ENCODE measurements around the gene YBX2. TPM values are rescaled to one million over a fixed set of nuclear protein-coding genes. Genes with fewer than 3 reads are reported as not detected.

The YBX2 gene
- total RNA-seq, 4 donors from 2014 or later = 1.9 to 9.7 (median 4.0) TPM

- Histone ChIP-seq H3K36me3 (no peaks in the 10 kb centered on the region), H3K4me1 (peaks cover 10% of the 10 kb centered on the region), H3K9me3 (no peaks in the 10 kb centered on the region), H3K27ac (no peak overlapping the region), H3K27me3 (no peaks in the 10 kb centered on the region), H3K4me3 (no peak overlapping the region)
- WGBS = 90% methylated on average over 7 of the region's 7 CpGs
- no peak for DNase-seq (ENCODE audit: low spot score in 2 of 2)
- TF ChIP-seq, protein P1, sequence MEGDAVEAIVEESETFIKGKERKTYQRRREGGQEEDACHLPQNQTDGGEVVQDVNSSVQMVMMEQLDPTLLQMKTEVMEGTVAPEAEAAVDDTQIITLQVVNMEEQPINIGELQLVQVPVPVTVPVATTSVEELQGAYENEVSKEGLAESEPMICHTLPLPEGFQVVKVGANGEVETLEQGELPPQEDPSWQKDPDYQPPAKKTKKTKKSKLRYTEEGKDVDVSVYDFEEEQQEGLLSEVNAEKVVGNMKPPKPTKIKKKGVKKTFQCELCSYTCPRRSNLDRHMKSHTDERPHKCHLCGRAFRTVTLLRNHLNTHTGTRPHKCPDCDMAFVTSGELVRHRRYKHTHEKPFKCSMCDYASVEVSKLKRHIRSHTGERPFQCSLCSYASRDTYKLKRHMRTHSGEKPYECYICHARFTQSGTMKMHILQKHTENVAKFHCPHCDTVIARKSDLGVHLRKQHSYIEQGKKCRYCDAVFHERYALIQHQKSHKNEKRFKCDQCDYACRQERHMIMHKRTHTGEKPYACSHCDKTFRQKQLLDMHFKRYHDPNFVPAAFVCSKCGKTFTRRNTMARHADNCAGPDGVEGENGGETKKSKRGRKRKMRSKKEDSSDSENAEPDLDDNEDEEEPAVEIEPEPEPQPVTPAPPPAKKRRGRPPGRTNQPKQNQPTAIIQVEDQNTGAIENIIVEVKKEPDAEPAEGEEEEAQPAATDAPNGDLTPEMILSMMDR (IDR thresholded peaks at IDR 0.05) = no peak
- TF ChIP-seq POLR2A (IDR thresholded peaks at IDR 0.05) = no peak
- no peak for TF ChIP-seq EP300 (IDR thresholded peaks at IDR 0.05)
- TF ChIP-seq POLR2AphosphoS5 (IDR thresholded peaks at IDR 0.05) = no peak
These were observed 9.7 kb upstream of the YBX2 start for GRCh38 chr17:7304179-7304578.

- peak overlapping the region; percentile 7 for H3K27ac ChIP-seq
- 6% methylated on average over 30 of the region's 51 CpGs for WGBS
- DNase-seq (ENCODE audit: low spot score in 2 of 2) = peak in 1 of 2 donors; percentile 90
- peaks cover 36% of the 10 kb centered on the region for H3K27me3 ChIP-seq
- H3K9me3 ChIP-seq = no peaks in the 10 kb centered on the region
- H3K4me1 ChIP-seq = peaks cover 55% of the 10 kb centered on the region
- TF ChIP-seq EP300 (IDR thresholded peaks at IDR 0.05) (no peak), POLR2A (IDR thresholded peaks at IDR 0.05) (no peak), POLR2AphosphoS5 (IDR thresholded peaks at IDR 0.05) (peak in 1 of 3 donors; percentile 61)
- TF ChIP-seq, protein P1 (IDR thresholded peaks at IDR 0.05) = peak; percentile 91 to 95
- H3K36me3 ChIP-seq = no peaks in the 10 kb centered on the region
- peak overlapping the region; percentile 20 for H3K4me3 ChIP-seq
These were observed 1.9 kb upstream of the YBX2 start for GRCh38 chr17:7296189-7296861.

- Histone ChIP-seq H3K4me1 (peaks cover 57% of the 10 kb centered on the region), H3K27ac (peak overlapping the region; percentile 76), H3K27me3 (peaks cover 44% of the 10 kb centered on the region), H3K9me3 (no peaks in the 10 kb centered on the region), H3K36me3 (no peaks in the 10 kb centered on the region), H3K4me3 (peak overlapping the region; percentile 46)
- no peak for DNase-seq (ENCODE audit: low spot score in 2 of 2)
- no peak for TF ChIP-seq EP300 (IDR thresholded peaks at IDR 0.05)
- TF ChIP-seq POLR2AphosphoS5 (IDR thresholded peaks at IDR 0.05) = no peak
- no peak for TF ChIP-seq POLR2A (IDR thresholded peaks at IDR 0.05)
- TF ChIP-seq, protein P1 (IDR thresholded peaks at IDR 0.05) = no peak
- 47% methylated on average over 38 of the region's 42 CpGs for WGBS
These were observed 1.1 kb upstream of the YBX2 start for GRCh38 chr17:7295230-7296180.

GRCh38 chr17:7293816-7294613 is 424 bp downstream of the YBX2 start:
- TF ChIP-seq, protein P1 (IDR thresholded peaks at IDR 0.05) = no peak
- no peak for TF ChIP-seq EP300 (IDR thresholded peaks at IDR 0.05)
- no peak for TF ChIP-seq POLR2A (IDR thresholded peaks at IDR 0.05)
- TF ChIP-seq POLR2AphosphoS5 (IDR thresholded peaks at IDR 0.05) = no peak
- no peaks in the 10 kb centered on the region for H3K9me3 ChIP-seq
- WGBS = 6% methylated on average over 40 of the region's 75 CpGs
- H3K27me3 ChIP-seq = peaks cover 59% of the 10 kb centered on the region
- peak overlapping the region; percentile 76 for H3K27ac ChIP-seq
- peaks cover 57% of the 10 kb centered on the region for H3K4me1 ChIP-seq
- DNase-seq (ENCODE audit: low spot score in 2 of 2) = no peak
- peak overlapping the region; percentile 46 for H3K4me3 ChIP-seq
- H3K36me3 ChIP-seq = no peaks in the 10 kb centered on the region

Measured in suprapubic skin (tissue), 4 donors.